Measurements from ENCODE around the gene CCDC136.

- no peak for TF ChIP-seq MAX (IDR thresholded peaks at IDR 0.05)
- TF ChIP-seq EZH2phosphoT487 (IDR thresholded peaks at IDR 0.05; ENCODE audit: borderline replicate concordance): no peak
Measured at GRCh38 chr7:128755075-128755818, 36.5 kb upstream of the CCDC136 start.
